AG09319 (cell line): ENCODE results near the gene ERP44.
"Not testable (repeated sequence)": the region's sequence is repeated elsewhere in the genome, so short reads cannot be mapped to it uniquely, and the experiment has no call there.

Experiments
- DNase-seq: peaks from one replicate; pipeline ENCODE4 v3.0.0-alpha.2; 2010; ENCODE audit warnings: low read depth; ENCODE audit errors: extremely low read depth
- CTCF ChIP-seq: IDR thresholded peaks from 2 replicates; pipeline ENCODE4 v1.5.1; 2011; ENCODE audit warnings: low read depth, mild to moderate bottlenecking, inconsistent platforms, low read length, moderate library complexity

ERP44 gene

DNA sequence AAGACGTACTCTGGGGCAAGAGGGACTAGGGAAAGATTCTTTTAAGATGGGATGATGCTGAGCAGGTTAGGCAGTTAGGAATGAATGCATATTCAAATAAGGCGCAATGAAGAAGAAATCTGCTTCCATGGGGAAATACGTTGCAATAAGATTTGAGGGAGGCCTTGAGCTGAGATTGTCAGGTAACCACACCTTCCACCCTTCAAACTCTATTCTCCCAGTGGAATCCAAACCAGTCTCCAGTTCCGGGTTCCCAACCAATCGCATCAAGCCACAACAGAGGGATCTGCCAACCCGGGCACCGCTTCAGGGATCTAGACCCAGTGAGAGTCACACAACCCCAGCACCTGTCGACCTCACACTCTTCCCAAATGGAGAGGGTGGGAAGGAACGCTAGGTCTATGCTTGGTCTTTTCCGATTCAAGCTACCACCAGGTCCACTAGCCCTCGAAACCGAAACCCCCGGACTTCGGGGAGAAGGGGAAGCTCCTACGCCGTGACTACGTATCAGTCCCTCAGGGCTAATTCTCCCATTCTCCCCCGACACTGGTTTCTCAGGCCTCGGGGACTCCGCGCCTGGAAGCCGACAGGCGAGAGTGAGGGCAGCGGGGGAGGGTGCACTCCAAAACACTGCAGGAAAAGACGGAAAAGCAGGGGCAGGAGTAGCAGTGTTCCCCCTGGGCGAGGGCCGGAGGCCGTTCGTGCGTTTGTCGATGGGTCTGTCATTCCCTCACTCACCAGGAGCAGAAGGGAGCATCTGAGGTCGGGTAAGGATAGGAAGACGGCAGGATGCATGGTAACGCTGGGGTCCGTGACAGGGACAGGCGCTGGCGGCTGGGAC, 534 bp downstream of the ERP44 start:
- no peak for TF ChIP-seq CTCF
- no peak for DNase-seq

GRCh38 chr9:100096378-100096916, 2.4 kb downstream of the ERP44 start:
- no peak for DNase-seq
- TF ChIP-seq CTCF = no peak

GRCh38 chr9:100094411-100094810, 4.4 kb downstream of the ERP44 start:
- not testable (repeated sequence) for DNase-seq

DNA sequence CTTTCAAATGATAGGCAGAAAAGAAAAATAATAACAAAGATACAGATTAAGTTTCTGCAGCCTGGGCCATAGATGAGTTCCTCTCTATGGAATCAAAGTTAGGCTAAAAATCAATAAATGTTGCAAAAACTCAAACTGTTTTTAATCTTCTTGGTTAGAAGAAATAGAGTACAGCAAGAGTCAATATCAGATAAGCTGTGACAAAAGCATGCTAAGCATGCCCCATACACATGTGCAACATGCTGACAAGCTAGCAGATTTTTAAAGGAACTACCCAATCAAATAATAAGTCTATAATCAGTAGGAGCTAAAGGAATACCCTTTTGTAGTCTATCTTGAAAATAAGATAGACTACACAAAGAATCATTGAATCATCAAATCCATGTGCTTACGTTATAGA, 6.7 kb downstream of the ERP44 start:
- no peak for DNase-seq
- no peak for TF ChIP-seq CTCF

DNA sequence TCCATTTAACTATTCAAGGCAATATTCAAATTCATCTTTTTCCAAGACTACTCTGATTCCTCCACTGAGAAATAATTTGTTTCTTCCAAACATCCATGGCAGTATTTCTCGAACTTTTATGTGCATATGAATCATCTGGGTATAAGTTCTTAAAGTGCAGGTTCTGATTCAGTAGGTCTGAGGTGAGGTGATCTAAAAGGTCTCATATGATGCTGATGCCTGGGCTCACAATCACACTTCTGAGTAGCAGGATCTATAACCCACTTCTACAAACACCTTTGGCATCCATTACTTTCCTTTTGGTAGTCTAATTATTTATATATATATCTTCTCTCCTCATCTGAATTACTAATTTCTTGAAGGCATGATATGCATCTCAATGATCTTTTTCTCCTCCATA, 7.2 kb downstream of the ERP44 start:
- no peak for DNase-seq
- no peak for TF ChIP-seq CTCF

DNA sequence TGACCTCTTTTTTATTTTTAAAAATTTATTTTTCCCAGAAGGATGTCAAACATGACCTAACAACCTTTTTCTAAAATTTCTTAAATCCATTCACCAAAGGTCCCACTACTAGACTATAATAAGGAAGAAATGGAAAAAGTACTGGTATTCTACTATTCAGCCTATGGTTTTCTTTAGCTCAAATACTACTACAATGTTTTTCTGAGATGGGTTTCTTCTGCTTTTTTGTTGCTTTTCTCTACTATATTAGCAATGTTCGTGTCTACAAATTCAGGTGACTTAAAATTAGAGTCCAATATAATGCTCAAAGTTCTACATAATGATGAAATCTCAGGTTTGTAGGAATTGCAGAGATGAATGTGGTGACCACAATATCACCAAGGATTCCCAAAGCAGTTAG, 7.9 kb downstream of the ERP44 start:
- TF ChIP-seq CTCF = no peak
- no peak for DNase-seq

DNA sequence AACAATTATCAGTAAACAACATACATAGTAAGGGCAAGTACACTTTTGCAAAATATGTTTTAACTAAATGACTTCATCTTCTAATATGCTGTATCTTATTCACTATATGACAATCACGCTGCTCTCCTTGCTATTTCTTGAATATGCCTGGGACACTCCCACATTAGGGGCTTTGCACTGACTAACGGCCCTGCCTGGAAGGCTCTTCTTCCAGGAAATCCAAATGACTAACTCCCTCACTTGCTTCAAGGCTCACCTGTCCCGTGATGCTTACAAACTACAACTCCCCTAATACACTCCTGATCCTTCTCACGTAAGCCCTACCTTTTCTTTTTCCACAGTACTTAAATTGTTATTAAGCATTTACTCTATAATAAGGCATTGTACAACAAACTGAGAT, 10.6 kb downstream of the ERP44 start:
- TF ChIP-seq CTCF = no peak
- no peak for DNase-seq

DNA sequence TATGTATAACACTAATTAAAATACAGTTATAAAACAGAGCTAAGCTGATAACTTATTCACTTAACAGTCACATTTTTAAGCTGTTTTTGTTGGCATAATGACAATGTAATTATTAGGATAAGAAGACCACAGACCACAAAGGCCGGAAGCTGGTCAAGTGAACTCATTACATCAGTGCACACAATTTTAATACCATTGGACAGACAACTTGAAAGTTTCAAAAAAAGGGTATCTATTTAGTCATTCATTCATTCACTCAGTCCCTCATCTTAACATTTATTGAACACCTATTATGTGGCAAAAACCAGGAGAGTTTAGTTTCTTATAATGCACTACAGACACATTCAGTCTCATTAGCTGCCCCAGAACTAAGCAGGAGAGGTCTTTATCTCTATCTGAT, 11.6 kb downstream of the ERP44 start:
- TF ChIP-seq CTCF = no peak
- no peak for DNase-seq
